Measurements from ENCODE around the gene LMBRD1.
"Not testable (repeated sequence)": the region's sequence is repeated elsewhere in the genome, so short reads cannot be mapped to it uniquely, and the experiment has no call there.

LMBRD1 gene

GRCh38 chr6:69835414-69836179 lies 38.8 kb upstream of the LMBRD1 start:
- Histone ChIP-seq H3K36me3 (ENCODE audit: control insufficient read depth, insufficient read depth, low read length) (no peaks in the 10 kb centered on the region), H2AFZ (no peak overlapping the region), H3K79me2 (no peaks in the 10 kb centered on the region), H3K4me2 (ENCODE audit: low read length) (no peak overlapping the region), H3K4me1 (no peaks in the 10 kb centered on the region), H3K9me3 (ENCODE audit: control insufficient read depth, low read length) (no peaks in the 10 kb centered on the region), H3K9ac (no peak overlapping the region), H3K27me3 (ENCODE audit: control insufficient read depth, insufficient read depth, low read length) (no peaks in the 10 kb centered on the region), H3K4me3 (ENCODE audit: low read depth, low read length) (no peak overlapping the region), H3K27ac (no peak overlapping the region)
- peak; percentile 76 for TF ChIP-seq CTCF (IDR thresholded peaks at IDR 0.05)

- Histone ChIP-seq H3K36me3 (ENCODE audit: control insufficient read depth, insufficient read depth, low read length) (no peaks in the 10 kb centered on the region), H3K27me3 (ENCODE audit: control insufficient read depth, insufficient read depth, low read length) (no peaks in the 10 kb centered on the region), H3K4me1 (no peaks in the 10 kb centered on the region), H3K27ac (no peak overlapping the region), H3K79me2 (no peaks in the 10 kb centered on the region), H3K4me2 (ENCODE audit: low read length) (no peak overlapping the region), H3K9ac (no peak overlapping the region), H3K9me3 (ENCODE audit: control insufficient read depth, low read length) (no peaks in the 10 kb centered on the region), H2AFZ (no peak overlapping the region), H3K4me3 (ENCODE audit: low read depth, low read length) (no peak overlapping the region)
- TF ChIP-seq CTCF (IDR thresholded peaks at IDR 0.05): no peak
Observed at GRCh38 chr6:69832558-69832957, 35.7 kb upstream of the LMBRD1 start.

- H3K36me3 ChIP-seq (ENCODE audit: control insufficient read depth, insufficient read depth, low read length): no peaks in the 10 kb centered on the region
- no peaks in the 10 kb centered on the region for H3K4me1 ChIP-seq
- H3K4me3 ChIP-seq (ENCODE audit: low read depth, low read length): no peak overlapping the region
- no peak overlapping the region for H3K4me2 ChIP-seq (ENCODE audit: low read length)
- H3K9ac ChIP-seq: no peak overlapping the region
- TF ChIP-seq CTCF (IDR thresholded peaks at IDR 0.05): no peak
- H3K27me3 ChIP-seq (ENCODE audit: control insufficient read depth, insufficient read depth, low read length): no peaks in the 10 kb centered on the region
- no peak overlapping the region for H2AFZ ChIP-seq
- no peak overlapping the region for H3K27ac ChIP-seq
- no peaks in the 10 kb centered on the region for H3K9me3 ChIP-seq (ENCODE audit: control insufficient read depth, low read length)
- H3K79me2 ChIP-seq: no peaks in the 10 kb centered on the region
Observed at GRCh38 chr6:69827276-69827893, 30.6 kb upstream of the LMBRD1 start.

- Histone ChIP-seq H3K4me1 (no peaks in the 10 kb centered on the region), H3K79me2 (no peaks in the 10 kb centered on the region), H3K4me3 (ENCODE audit: low read depth, low read length) (no peak overlapping the region), H3K27me3 (ENCODE audit: control insufficient read depth, insufficient read depth, low read length) (no peaks in the 10 kb centered on the region), H3K9me3 (ENCODE audit: control insufficient read depth, low read length) (no peaks in the 10 kb centered on the region), H3K27ac (no peak overlapping the region), H3K4me2 (ENCODE audit: low read length) (no peak overlapping the region), H3K9ac (no peak overlapping the region), H3K36me3 (ENCODE audit: control insufficient read depth, insufficient read depth, low read length) (no peaks in the 10 kb centered on the region), H2AFZ (no peak overlapping the region)
- no peak for TF ChIP-seq CTCF (IDR thresholded peaks at IDR 0.05)
Observed at GRCh38 chr6:69825904-69826303, 29.1 kb upstream of the LMBRD1 start.

GRCh38 chr6:69824355-69824754 lies 27.5 kb upstream of the LMBRD1 start:
- not testable (repeated sequence) for H2AFZ ChIP-seq; H3K27me3 ChIP-seq (ENCODE audit: control insufficient read depth, insufficient read depth, low read length); H3K4me1 ChIP-seq; H3K4me3 ChIP-seq (ENCODE audit: low read depth, low read length); H3K9me3 ChIP-seq (ENCODE audit: control insufficient read depth, low read length); H3K79me2 ChIP-seq; H3K9ac ChIP-seq; H3K4me2 ChIP-seq (ENCODE audit: low read length); H3K36me3 ChIP-seq (ENCODE audit: control insufficient read depth, insufficient read depth, low read length); H3K27ac ChIP-seq

Measured in parathyroid adenoma (tissue), 2 donors.